IMR-90 (cell line): ENCODE data around the gene DIPK1B.

Source experiments
- CTCF ChIP-seq: conservative IDR thresholded peaks from 2 replicates; pipeline ENCODE4 v1.5.1; 2012; ENCODE audit warnings: mild to moderate bottlenecking, low read depth, low read length, improper control_type of control experiment
- MAFK ChIP-seq: IDR thresholded peaks from 2 replicates; pipeline ENCODE4 v1.6.1; 2012; ENCODE audit warnings: low read depth, low read length, improper control_type of control experiment
- MXI1 ChIP-seq: IDR thresholded peaks from 2 replicates; pipeline ENCODE4 v1.6.1; 2012; ENCODE audit warnings: low read depth, mild to moderate bottlenecking, low read length, moderate library complexity, borderline replicate concordance
- POLR2A ChIP-seq: IDR thresholded peaks from 2 replicates; pipeline ENCODE4 v1.6.1; 2012; ENCODE audit warnings: mild to moderate bottlenecking, low read depth, low read length
- RAD21 ChIP-seq: IDR thresholded peaks from 2 replicates; pipeline ENCODE4 v1.6.1; 2012; ENCODE audit warnings: low read length, improper control_type of control experiment
- USF2 ChIP-seq: fragments of 150-350 bp; IDR thresholded peaks from 2 replicates; pipeline ENCODE4 v1.6.1; 2017; ENCODE audit warnings: mild to moderate bottlenecking, antibody characterized with exemption, low read length, low read depth

- TF ChIP-seq POLR2A (no peak), CTCF (no peak), MAFK (no peak), MXI1 (no peak), RAD21 (no peak), USF2 (no peak)
These were observed 15.1 kb upstream of the DIPK1B start for GRCh38 chr9:136697146-136697820.
